ENCODE results near the gene KCNIP3.
"Not testable (repeated sequence)": the region's sequence is repeated elsewhere in the genome, so short reads cannot be mapped to it uniquely, and the experiment has no call there.

DNA sequence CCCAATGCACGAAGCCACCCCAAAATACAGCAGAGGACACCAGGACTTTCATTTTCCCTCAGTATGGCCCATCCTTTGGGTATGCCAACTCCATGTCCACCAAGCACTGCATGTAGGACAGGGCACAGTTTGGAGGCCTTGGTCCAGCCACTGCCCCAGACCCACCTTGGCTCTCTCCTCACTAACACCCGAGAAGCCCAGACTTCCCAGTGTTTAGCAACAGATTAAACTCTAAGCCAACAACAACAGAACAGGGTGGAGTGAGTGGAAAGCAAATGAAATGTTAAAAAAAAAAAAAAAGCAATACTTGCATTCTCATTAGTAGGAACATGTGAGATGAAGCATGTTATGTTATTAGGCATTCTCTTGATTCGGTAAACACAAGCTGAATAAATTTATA, 118.0 kb downstream of the KCNIP3 start:
- TF ChIP-seq, protein P1, sequence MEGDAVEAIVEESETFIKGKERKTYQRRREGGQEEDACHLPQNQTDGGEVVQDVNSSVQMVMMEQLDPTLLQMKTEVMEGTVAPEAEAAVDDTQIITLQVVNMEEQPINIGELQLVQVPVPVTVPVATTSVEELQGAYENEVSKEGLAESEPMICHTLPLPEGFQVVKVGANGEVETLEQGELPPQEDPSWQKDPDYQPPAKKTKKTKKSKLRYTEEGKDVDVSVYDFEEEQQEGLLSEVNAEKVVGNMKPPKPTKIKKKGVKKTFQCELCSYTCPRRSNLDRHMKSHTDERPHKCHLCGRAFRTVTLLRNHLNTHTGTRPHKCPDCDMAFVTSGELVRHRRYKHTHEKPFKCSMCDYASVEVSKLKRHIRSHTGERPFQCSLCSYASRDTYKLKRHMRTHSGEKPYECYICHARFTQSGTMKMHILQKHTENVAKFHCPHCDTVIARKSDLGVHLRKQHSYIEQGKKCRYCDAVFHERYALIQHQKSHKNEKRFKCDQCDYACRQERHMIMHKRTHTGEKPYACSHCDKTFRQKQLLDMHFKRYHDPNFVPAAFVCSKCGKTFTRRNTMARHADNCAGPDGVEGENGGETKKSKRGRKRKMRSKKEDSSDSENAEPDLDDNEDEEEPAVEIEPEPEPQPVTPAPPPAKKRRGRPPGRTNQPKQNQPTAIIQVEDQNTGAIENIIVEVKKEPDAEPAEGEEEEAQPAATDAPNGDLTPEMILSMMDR (IDR thresholded peaks at IDR 0.05), result not testable (repeated sequence)
- TF ChIP-seq EZH2, EZH2phosphoT487 (IDR thresholded peaks at IDR 0.05): not testable (repeated sequence)

All from neural progenitor cell (in vitro differentiated cells).